HG03457 (cell line): ENCODE measurements around the gene TRIM40.

Experiments used
- ATAC-seq: cut with Tn5 transposase; IDR thresholded peaks from one replicate; pipeline ENCODE4 v1.9.1; 2021; ENCODE audit warnings: moderate number of reproducible peaks; ENCODE audit not compliant: unreplicated experiment

The TRIM40 gene

DNA sequence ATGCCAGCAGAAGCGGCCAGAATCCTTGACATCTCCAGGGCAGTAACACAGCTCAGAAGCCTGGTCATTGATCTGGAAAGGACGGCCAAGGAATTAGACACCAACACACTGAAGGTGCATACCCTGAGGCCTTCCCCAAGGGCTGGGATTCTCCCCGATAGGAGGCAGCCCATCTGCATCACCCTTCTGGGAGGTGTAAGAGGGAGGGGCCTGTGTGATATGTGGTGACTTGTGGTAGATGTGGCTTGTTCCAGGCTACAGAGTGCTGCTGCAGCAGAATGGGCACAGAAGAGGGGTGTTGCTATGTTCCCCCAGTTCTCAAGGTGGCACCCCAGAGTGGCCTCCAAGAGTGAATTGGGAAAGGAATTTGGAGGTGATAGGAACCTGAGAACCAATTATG, 11.2 kb downstream of the TRIM40 start:
- no peak for ATAC-seq

DNA sequence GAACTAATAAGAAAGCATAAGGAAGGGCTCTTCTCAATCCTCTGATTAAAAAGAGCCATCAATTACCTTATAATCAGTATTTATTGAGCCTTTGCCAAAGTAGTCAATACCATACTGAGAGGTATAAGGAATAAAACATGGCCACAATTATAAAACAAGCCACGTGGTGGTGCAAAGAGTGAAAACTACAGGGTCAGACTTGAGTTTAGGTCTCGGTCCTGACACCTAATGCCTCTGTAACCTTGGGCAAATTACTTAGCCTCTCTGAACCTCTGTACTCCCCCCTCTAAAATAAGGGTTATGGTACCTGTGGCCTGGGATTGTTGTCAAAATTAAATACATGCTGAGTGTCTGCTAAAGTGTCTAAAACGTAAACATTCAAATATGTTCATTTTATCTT, 13.3 kb downstream of the TRIM40 start:
- ATAC-seq: no peak

DNA sequence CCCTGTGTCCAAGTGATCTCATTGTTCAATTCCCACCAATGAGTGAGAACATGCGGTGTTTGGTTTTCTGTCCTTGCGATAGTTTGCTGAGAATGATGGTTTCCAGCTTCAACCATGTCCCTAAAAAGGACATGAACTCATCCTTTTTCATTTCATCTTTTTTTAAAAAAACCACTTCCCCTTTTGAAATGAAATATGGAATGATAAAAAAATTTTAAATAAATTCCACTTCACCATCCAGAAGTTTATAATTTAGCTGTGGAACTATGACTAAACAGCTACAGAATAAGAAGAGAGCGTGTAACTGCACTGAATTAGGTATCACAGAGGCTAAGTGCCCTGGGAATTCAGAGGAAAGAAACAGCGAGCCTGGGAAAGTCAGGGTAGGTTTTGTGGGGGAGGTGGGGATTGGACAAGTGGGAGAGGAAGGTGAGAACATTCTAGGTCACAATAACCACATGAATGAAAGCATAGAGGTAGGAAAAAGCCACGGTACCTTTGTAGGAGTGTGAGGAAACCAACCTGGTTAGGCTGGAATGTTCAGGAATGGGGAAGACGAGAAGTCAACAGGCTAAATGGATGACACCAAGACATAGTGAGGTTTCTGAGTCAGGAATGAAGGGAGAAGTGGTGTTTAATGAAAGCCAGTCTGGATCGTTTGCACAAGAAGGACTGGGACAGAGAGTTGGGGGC, 14.1 kb downstream of the TRIM40 start:
- ATAC-seq: no peak

DNA sequence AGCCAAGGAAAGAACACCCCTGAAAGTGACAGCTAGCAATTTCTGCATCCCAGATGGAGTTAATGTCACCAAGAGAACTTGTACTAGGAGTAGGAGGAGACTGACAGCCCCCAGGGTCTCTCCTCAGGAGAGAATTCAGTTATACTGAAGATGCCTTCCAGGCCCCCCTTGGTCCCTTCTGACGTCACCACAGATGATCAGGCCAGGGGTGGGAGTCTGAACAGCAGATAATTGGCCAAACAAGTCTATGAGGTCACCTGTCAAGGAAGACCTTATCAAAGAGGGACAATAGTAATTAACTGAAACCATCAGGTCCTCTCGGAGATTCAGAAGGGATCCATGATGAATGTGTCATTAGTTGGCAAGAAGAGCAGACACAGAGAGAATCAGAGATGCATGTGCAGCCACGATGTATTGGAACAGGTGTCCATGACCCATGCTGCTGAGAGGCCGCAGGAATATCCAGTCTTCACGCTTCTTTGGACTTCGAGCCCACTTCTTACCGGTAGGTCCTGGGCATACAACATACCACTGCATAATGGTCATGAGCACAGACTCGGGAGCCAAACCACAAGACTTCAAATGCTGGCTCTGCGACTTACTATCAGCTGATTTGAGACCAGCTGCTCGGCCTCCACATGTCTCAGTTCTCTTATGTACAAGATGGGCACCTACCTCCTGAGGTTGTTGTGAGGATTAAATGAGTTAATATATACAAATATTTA, 14.9 kb downstream of the TRIM40 start:
- no peak for ATAC-seq

DNA sequence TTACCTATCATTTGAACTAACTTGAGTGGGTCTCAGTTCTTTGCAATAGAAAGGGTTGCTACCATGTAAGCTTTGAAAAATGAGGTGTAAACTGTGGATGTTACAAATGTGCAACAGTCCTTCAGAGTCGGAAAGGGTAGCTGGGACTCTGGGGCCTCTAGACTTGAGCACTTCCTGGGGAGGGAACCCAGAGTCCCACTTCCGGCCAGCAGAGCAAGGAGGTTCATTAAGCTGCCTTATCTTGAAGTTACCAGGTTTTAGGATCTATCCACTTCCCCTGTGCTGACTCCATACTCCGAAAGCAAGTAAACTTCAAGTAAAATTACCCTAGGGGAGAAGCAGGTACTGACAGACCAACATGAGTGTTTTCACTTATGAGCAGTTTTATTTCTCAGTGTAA, 15.6 kb downstream of the TRIM40 start:
- ATAC-seq: no peak

DNA sequence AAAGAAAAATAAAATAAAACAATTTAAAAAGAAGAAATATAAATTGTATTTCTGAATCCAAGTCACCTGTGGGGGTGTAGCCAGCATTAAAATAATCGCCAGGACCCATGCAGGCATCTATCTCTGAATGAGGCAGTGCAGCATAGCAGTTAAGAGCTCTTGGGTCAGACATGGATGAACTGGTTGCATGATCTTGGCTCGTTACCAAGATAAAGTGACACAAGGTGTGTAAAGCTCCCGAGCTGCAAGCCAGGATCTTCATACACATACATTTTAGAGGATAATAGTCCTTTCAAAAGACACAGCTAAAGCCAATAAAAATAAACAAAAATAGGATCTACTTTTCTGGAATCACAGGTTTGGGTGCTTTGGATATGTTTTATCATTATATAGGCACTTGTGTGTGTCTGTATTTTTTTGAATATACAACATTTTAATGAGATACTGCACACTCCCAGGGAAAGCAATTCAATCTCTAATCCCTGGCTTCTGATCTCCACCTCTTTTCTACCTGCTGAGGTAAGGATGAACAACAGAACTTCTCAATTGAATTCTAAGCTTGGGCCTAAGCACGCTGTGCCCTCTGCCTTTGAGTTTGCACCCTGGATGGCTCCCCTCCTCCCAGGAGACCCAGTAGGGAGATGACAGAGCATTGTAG, 16.2 kb downstream of the TRIM40 start:
- ATAC-seq: no peak

DNA sequence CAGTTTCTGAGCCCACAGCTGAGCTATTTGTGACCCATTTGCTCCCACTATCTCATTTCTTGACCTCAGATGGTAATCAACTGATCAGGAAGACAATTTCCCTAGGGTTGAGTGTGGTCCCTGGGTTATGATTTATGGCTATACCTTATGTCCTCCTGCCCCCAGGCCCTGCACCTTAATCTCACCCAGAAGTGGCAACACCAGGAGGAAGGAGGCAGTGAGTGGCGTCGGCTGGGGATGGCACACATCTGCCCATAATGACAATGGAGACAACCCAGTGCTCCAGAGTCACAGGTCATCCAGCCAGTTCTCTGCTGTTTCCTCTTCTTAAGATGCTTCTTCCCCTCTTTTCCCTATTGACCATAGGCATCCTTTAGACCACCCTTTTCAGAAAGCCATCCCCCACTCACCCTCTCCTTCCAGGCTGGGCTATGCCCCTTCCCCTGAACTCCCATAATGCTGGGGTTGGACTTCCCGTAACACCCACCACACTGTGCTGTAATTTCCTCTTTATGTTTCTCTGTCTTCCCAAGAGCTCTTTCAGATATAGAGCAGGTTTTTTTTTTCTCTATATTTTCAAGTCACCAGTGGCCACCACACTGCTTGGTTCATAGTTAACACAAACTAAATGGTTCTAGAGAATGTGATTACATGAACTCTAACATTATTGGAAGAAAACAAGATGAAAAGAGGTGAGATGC, 17.1 kb downstream of the TRIM40 start:
- no peak for ATAC-seq

DNA sequence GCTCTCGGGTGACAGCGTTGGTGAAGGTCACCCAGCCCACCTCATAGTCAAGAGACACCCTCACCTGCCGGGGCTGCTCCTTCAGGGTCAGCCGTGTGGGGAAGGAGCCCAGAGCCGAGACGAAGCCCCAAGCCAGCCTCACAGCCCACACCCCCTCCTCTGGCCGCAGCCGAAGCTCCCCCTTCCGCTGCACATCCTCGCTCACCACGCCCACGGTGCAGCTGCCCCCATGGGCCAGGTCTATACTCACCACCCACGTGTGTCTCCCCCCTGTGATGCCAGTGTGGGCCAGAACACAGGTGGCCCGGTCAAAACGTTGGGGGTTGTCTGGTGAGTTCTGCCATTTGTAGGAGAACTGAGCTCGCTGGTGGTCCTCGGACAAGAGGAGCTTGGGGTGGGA, 18.1 kb downstream of the TRIM40 start:
- no peak for ATAC-seq

DNA sequence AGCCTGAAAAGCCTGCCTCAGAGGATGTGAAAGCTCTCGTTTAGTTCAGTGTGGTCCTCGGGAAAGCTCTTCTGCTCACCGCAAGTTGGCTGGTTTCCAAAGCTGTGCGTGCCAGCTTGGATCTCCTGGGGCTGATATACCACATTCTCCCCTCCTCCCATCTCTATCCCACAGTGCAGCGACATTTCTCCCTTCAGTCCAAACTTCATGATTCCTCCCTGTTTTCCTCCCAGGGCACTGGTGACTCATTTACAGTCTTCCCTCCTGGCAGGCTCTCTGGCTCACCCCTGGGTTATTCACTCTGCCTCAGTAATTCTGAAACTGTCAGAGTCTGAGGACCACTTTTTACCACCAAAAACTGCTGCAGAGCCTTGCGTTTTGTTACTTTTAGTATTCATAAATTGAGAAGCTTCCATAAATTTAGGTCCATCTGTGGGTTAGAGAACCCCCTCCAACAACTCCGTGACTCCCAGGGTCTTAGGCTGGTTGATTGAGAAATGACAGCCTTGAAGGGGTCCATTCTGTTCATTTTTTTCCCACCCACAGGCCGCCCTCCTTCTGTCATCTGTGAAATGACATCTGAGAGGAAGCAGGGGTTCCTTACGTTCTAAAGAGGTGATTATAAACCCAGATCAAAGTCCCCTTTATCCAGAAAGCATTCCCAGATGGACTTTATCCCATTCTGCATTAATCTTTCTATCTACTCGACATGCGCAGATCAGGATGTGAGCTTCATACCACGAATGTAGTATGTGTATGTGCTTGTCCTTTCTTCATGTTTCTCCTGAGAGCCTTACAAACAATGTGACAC, 19.0 kb downstream of the TRIM40 start:
- no peak for ATAC-seq

DNA sequence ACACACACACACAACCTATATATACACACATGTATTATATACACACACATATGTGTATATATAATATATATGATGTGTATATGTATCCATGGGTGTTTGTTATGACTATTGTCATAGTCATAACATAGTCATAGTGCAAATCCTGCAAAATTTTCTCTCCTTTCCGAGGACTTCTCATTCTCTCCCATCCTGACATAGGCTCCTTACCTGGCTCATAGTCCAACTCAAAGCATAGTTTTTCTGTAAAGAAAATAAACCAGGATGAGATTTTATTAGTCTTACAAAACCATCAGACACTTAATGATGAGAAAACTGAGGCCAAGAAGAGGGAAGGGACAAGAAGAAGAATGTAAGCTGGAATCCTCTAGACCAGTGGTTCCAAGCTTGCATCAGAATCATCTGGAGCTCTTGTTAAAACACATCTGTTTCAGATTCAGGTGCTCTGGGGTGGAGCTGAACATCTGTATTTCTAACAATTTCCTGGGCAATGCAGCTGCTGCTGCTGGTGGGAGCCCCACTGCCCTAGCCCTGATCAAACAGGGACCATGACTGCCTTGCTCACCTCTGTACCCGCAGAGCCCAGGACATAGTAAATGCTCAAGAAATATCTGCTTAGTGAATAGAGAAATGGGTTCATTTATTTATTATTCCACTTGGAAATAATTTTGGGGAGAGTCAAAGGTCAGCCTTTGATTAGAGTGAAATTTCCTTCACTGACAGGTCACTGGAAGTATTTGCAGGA, 19.8 kb downstream of the TRIM40 start:
- no peak for ATAC-seq

DNA sequence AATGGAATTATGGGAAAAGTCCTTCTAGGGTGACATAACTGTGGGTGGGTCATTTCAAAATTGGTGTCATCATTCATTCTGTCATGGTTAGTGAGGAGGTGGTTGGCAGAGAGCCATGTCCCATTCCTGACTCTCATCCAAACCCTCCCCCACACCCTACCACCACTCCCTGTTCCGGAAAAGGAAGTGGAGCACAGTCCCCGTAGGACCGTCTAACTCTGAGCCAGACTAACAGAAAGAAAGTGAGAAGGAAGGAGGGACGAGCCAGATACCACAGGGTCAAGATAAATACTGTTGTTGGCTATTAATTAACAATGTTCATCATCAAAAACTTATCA, 20.3 kb downstream of the TRIM40 start:
- no peak for ATAC-seq

DNA sequence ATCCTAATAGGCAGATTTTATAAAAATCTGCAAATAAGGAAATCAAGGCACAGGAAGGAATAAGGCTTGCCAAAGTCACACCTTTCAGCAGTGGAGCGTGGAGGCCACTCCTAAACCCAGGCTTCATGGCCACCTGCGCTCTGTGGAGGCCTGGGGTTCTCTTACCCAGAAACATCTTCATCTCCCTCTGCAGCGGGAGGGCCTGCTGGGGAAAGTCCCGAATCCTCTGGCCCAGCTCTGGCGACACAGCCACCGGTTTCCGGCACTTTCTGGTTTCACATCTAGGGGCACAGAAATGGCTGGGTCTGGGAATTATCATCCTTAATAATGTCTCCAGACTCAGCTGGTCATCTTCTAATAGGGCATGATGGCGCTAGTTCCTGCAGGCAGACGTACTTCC, 20.8 kb downstream of the TRIM40 start:
- no peak for ATAC-seq

DNA sequence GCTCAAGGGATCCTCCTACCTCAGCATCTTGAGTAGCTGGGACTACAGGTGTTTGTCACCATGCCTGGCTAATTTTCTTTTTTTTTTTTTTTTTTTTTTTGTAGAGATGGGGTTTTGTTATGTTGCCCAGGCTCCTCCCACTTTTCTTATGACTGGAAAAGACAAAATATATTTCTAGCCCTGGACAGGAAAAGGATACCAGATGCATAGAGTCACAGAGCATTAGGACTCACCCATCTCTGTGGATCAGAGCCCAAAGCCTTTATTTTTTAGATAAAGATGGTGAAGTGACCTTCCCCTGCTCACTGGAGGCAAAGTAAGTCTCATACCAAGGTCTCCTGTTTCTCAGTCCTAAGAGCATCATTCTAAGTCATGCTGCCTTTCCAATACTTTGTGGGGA, 21.6 kb downstream of the TRIM40 start:
- ATAC-seq: no peak

DNA sequence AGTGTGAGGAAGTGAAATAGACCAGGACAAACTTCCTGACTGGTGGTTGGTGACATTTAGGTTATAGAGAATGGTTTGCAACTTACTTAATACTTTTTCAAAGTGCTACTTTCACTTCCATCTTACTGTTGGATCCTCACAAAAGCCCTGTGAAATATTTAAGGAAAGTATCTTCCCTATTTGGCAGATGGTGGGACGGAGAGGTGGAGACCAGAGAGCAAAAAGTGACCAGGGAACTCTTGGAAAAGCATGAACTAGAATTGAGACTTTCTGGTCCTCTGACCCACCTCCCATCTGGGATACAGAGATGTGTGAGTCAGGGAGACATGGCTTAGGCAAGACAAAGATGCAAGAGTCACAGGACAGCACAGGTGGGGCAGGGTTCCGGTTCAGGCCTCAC, 22.1 kb downstream of the TRIM40 start:
- no peak for ATAC-seq

DNA sequence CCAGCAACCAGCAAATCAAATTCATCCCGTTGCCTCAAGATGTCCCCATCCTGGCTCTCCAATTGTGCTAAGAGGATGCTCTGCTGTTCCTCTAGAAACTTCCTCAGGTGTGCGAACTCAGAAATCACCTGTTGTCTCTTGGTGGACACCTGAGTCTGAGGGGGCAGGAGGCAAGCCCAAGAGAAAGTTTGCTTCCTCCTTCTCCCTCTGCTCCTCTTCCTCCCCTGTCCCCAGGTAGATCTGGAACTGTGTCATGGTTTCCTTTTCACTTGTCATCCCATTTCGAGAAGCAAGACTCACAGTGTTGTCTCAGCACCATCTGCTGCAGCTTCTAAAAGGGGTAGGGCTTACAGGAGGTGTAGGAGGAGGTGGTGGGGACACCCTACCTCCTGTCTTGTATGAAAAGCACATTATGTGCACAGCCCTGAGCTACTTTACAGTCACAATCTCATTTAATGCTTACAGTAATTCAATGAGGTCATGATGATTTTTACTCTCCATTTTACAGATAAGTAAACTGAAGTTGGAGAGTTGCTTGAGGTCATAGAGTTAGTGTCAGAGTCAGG, 22.6 kb downstream of the TRIM40 start:
- no peak for ATAC-seq

DNA sequence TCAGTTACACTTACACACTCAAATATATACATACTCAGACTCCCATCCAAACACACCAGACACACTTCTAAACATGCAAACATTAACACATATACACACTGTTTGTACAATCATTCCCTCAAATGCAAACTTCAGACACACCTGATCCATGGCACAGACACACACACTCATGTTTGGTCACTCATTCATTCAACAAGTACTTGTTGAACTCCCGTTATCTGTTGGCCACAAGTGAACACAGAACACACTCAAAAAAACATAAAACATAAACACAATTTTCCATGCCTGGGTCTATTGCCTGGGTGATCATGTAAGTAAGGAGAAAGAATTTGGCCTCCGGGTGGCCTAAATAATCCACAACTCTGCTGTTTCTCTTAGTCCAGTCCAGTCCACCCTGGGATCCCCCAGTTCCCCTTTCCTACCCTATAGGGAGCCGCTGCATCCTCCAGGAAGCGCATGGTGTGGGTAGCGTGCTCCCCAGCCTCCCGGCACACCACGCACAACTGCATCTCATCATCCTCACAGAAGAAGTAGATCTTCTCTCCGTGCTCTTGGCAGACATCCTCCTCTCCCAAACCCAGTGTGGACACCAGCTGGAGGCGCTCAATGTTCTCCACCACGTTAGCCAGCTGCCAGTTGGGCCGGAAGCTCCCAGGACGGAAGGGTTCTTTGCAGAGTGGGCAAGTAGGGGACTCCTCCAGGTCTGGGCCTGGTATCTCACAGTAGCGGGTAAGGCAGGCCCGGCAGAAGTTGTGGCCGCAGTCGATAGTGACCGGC, 24.3 kb downstream of the TRIM40 start:
- no peak for ATAC-seq

DNA sequence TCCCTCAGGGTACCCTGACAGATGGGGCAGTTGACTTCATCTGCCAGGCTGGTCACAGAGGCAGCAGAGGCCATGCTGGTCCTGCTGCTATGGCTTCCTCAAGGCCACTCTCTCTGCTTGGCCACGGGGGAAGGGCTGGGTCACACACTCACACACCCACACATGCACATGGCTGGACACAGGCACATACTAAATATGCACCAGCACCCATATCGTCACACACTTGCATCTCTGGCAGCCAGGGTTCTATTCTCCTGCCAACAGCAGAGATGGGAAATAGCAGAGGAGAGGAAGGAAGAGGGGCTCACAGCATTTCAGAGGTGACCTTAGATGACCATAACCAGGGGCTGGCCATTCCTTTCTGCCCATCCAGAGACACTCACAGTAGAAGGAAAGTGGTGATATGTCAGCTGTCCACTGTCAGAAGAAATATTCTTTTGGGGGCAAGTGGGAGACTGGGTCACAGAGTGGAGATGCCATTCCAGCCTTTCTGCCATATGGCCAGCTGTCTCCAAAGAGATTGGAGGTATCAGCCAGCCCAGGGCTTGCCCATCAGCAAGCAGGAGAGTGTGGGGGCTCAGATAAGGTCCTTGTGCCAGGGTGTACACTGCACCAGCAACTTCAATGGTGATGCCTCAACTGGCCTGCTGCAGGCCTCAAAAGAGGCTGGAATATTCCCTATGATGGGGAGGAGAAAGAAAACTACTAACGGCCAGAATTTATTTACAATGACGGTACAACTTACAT, 25.0 kb downstream of the TRIM40 start, which contains the start of gene TRIM10:
Gene TRIM10 (minus strand): TSS at position 427 of the 747 bp plus-strand sequence. CDS start 353 bp downstream, at position 74.
- no peak for ATAC-seq
